NOMO-1 treated with DMSO at 0.1 percent for 48 hours (cell line): ENCODE data around the gene OR9G1.
"Not testable (repeated sequence)": the region's sequence is repeated elsewhere in the genome, so short reads cannot be mapped to it uniquely, and the experiment has no call there.

Experiments used
- DNase-seq: peaks from one replicate; lab custom pipeline; 2025; ENCODE audit not compliant: unreplicated experiment; lab: John Stamatoyannopoulos, UW

The OR9G1 gene

GRCh38 chr11:56698795-56699194, at the start of gene OR9G1:
Gene OR9G1, plus strand, starts transcription at chr11:56699095. Its CDS starts 1,293 bp downstream, at chr11:56700388.
- DNase-seq: no peak

- no peak for DNase-seq
These were observed 39.1 kb upstream of the OR9G1 start for GRCh38 chr11:56659755-56660154.

- DNase-seq: no peak
These were observed 35.5 kb upstream of the OR9G1 start, which contains the start of gene OR5AR1 for GRCh38 chr11:56663386-56663785. Gene OR5AR1, plus strand, starts transcription at chr11:56663686. Its CDS starts 0 bp downstream, at chr11:56663686.

GRCh38 chr11:56670984-56671383, 27.9 kb upstream of the OR9G1 start:
- no peak for DNase-seq

- no peak for DNase-seq
These were observed 10.3 kb upstream of the OR9G1 start for GRCh38 chr11:56688554-56689100.

- not testable (repeated sequence) for DNase-seq
These were observed 7.7 kb upstream of the OR9G1 start for GRCh38 chr11:56691179-56691578.

- no peak for DNase-seq
These were observed 5.5 kb upstream of the OR9G1 start for GRCh38 chr11:56693428-56693827.

GRCh38 chr11:56700242-56700913, 1.5 kb downstream of the OR9G1 start:
- DNase-seq: no peak

- no peak for DNase-seq
These were observed 2.1 kb downstream of the OR9G1 start for GRCh38 chr11:56700914-56701485.

- DNase-seq: no peak
These were observed 7.0 kb downstream of the OR9G1 start for GRCh38 chr11:56705784-56706396.

GRCh38 chr11:56706486-56706885, 7.6 kb downstream of the OR9G1 start:
- DNase-seq: no peak

GRCh38 chr11:56714206-56714605, 15.3 kb downstream of the OR9G1 start:
- DNase-seq: no peak

GRCh38 chr11:56716379-56716854, 17.5 kb downstream of the OR9G1 start:
- DNase-seq: no peak

- no peak for DNase-seq
These were observed 21.6 kb downstream of the OR9G1 start for GRCh38 chr11:56720513-56720912.

GRCh38 chr11:56740107-56740506, 41.2 kb downstream of the OR9G1 start:
- DNase-seq: no peak

GRCh38 chr11:56740886-56741285, 42.0 kb downstream of the OR9G1 start:
- no peak for DNase-seq

- DNase-seq: no peak
These were observed 49.7 kb downstream of the OR9G1 start, which contains the start of gene OR9G4 for GRCh38 chr11:56748597-56748996. Gene OR9G4, minus strand, starts transcription at chr11:56748697. Its CDS starts 4,931 bp downstream, at chr11:56743766.

GRCh38 chr11:56750190-56750589, 51.3 kb downstream of the OR9G1 start:
- no peak for DNase-seq

- no peak for DNase-seq
These were observed 52.6 kb downstream of the OR9G1 start for GRCh38 chr11:56751480-56751879.
